ENCODE results near the gene SPSB1. TPM values are rescaled to one million over a fixed set of nuclear protein-coding genes. Genes with fewer than 3 reads are reported as not detected.
"Not testable (repeated sequence)": the region's sequence is repeated elsewhere in the genome, so short reads cannot be mapped to it uniquely, and the experiment has no call there.

Gene SPSB1
- total RNA-seq, 1 donor from 2014 or later: 8.9 TPM

GRCh38 chr1:9289711-9290485, 2.8 kb upstream of the SPSB1 start:
- intact Hi-C loops (cut with micrococcal nuclease): loop anchor here (1.0 to 10.0 kb wide), 7 partner anchors 15 to 365 kb away; partner anchors contain the start of gene PIK3CD
- Mint-ChIP-seq H3K27ac (peak overlapping the region; percentile 11), H3K9me3 (peaks cover 36% of the 10 kb centered on the region), H3K36me3 (ENCODE audit: low read depth) (peaks cover 12% of the 10 kb centered on the region), H3K4me3 (peak overlapping the region; percentile 28), H3K27me3 (ENCODE audit: insufficient read depth) (no peaks in the 10 kb centered on the region), H3K4me1 (ENCODE audit: low read depth) (peaks cover 25% of the 10 kb centered on the region)
- DNase-seq (ENCODE audit: low spot score): no peak

GRCh38 chr1:9291914-9292360, 757 bp upstream of the SPSB1 start:
- DNase-seq (ENCODE audit: low spot score): no peak
- Mint-ChIP-seq H3K27ac (no peak overlapping the region), H3K4me3 (peak overlapping the region; percentile 46), H3K4me1 (ENCODE audit: low read depth) (peaks cover 17% of the 10 kb centered on the region), H3K27me3 (ENCODE audit: insufficient read depth) (no peaks in the 10 kb centered on the region), H3K36me3 (ENCODE audit: low read depth) (peaks cover 8% of the 10 kb centered on the region), H3K9me3 (peaks cover 18% of the 10 kb centered on the region)
- intact Hi-C loops (cut with micrococcal nuclease): loop anchor here (1.0 to 10.0 kb wide), 2 partner anchors 136 to 363 kb away; partner anchors contain the start of gene PIK3CD

GRCh38 chr1:9293241-9293532, 493 bp downstream of the SPSB1 start:
- intact Hi-C loops (cut with micrococcal nuclease): loop anchor here (1.0 to 10.0 kb wide), 3 partner anchors 26 to 362 kb away; partner anchors contain the start of genes H6PD and PIK3CD
- H3K27ac Mint-ChIP-seq: no peak overlapping the region

GRCh38 chr1:9293533-9294404, 1.1 kb downstream of the SPSB1 start:
- H3K4me3 Mint-ChIP-seq: no peak overlapping the region
- intact Hi-C loops (cut with micrococcal nuclease): loop anchor here (1.0 to 10.0 kb wide), 3 partner anchors 26 to 361 kb away; partner anchors contain the start of genes H6PD and PIK3CD
- H3K36me3 Mint-ChIP-seq (ENCODE audit: low read depth): peaks cover 9% of the 10 kb centered on the region
- H3K4me1 Mint-ChIP-seq (ENCODE audit: low read depth): peaks cover 25% of the 10 kb centered on the region
- no peak overlapping the region for H3K27ac Mint-ChIP-seq
- no peaks in the 10 kb centered on the region for H3K27me3 Mint-ChIP-seq (ENCODE audit: insufficient read depth)
- H3K9me3 Mint-ChIP-seq: peaks cover 4% of the 10 kb centered on the region
- DNase-seq (ENCODE audit: low spot score): peak; percentile 50

More at GRCh38 chr1:9293241-9293532, 493 bp downstream of the SPSB1 start:
- Mint-ChIP-seq H3K4me1 (ENCODE audit: low read depth) (peaks cover 25% of the 10 kb centered on the region), H3K27me3 (ENCODE audit: insufficient read depth) (no peaks in the 10 kb centered on the region), H3K4me3 (no peak overlapping the region), H3K9me3 (peaks cover 8% of the 10 kb centered on the region), H3K36me3 (ENCODE audit: low read depth) (peaks cover 9% of the 10 kb centered on the region)
- DNase-seq (ENCODE audit: low spot score): no peak

- H3K4me3 Mint-ChIP-seq: no peak overlapping the region
- H3K4me1 Mint-ChIP-seq (ENCODE audit: low read depth): peaks cover 28% of the 10 kb centered on the region
- H3K27me3 Mint-ChIP-seq (ENCODE audit: insufficient read depth): no peaks in the 10 kb centered on the region
- H3K36me3 Mint-ChIP-seq (ENCODE audit: low read depth): peaks cover 10% of the 10 kb centered on the region
- no peak for DNase-seq (ENCODE audit: low spot score)
- H3K9me3 Mint-ChIP-seq: no peaks in the 10 kb centered on the region
- no peak overlapping the region for H3K27ac Mint-ChIP-seq
- intact Hi-C loops (cut with micrococcal nuclease): loop anchor here (10.0 kb wide), 1 partner anchor 360 kb away; the partner anchor contains the start of gene PIK3CD
Measured at GRCh38 chr1:9294405-9294773, 1.7 kb downstream of the SPSB1 start.

GRCh38 chr1:9294910-9295636, 2.4 kb downstream of the SPSB1 start:
- peaks cover 24% of the 10 kb centered on the region for H3K4me1 Mint-ChIP-seq (ENCODE audit: low read depth)
- DNase-seq (ENCODE audit: low spot score): peak; percentile 27
- H3K36me3 Mint-ChIP-seq (ENCODE audit: low read depth): peaks cover 10% of the 10 kb centered on the region
- H3K27me3 Mint-ChIP-seq (ENCODE audit: insufficient read depth): no peaks in the 10 kb centered on the region
- intact Hi-C loops (cut with micrococcal nuclease): loop anchor here (1.0 to 10.0 kb wide), 2 partner anchors 20 to 360 kb away; partner anchors contain the start of gene PIK3CD
- H3K27ac Mint-ChIP-seq: peak overlapping the region; percentile 59
- H3K4me3 Mint-ChIP-seq: no peak overlapping the region
- no peaks in the 10 kb centered on the region for H3K9me3 Mint-ChIP-seq

GRCh38 chr1:9295884-9296283, 3.2 kb downstream of the SPSB1 start:
- intact Hi-C loops (cut with micrococcal nuclease): loop anchor here (1.0 to 10.0 kb wide), 2 partner anchors 19 to 359 kb away; partner anchors contain the start of gene PIK3CD
- Mint-ChIP-seq H3K36me3 (ENCODE audit: low read depth) (peaks cover 16% of the 10 kb centered on the region), H3K27me3 (ENCODE audit: insufficient read depth) (no peaks in the 10 kb centered on the region), H3K4me3 (no peak overlapping the region), H3K9me3 (no peaks in the 10 kb centered on the region), H3K27ac (peak overlapping the region; percentile 14), H3K4me1 (ENCODE audit: low read depth) (peaks cover 29% of the 10 kb centered on the region)
- no peak for DNase-seq (ENCODE audit: low spot score)

GRCh38 chr1:9296850-9297249, 4.2 kb downstream of the SPSB1 start:
- Mint-ChIP-seq H3K4me3 (no peak overlapping the region), H3K4me1 (ENCODE audit: low read depth) (peaks cover 35% of the 10 kb centered on the region), H3K27me3 (ENCODE audit: insufficient read depth) (no peaks in the 10 kb centered on the region), H3K27ac (no peak overlapping the region), H3K36me3 (ENCODE audit: low read depth) (peaks cover 16% of the 10 kb centered on the region), H3K9me3 (no peaks in the 10 kb centered on the region)
- no peak for DNase-seq (ENCODE audit: low spot score)
- intact Hi-C loops (cut with micrococcal nuclease): loop anchor here (10.0 kb wide), 1 partner anchor 358 kb away; the partner anchor contains the start of gene PIK3CD

- H3K27me3 Mint-ChIP-seq (ENCODE audit: insufficient read depth): no peaks in the 10 kb centered on the region
- H3K36me3 Mint-ChIP-seq (ENCODE audit: low read depth): peaks cover 17% of the 10 kb centered on the region
- intact Hi-C loops (cut with micrococcal nuclease): loop anchor here (10.0 kb wide), 1 partner anchor 357 kb away; the partner anchor contains the start of gene PIK3CD
- H3K4me1 Mint-ChIP-seq (ENCODE audit: low read depth): peaks cover 42% of the 10 kb centered on the region
- no peak for DNase-seq (ENCODE audit: low spot score)
- H3K27ac Mint-ChIP-seq: no peak overlapping the region
- no peaks in the 10 kb centered on the region for H3K9me3 Mint-ChIP-seq
- peak overlapping the region; percentile 5 for H3K4me3 Mint-ChIP-seq
Measured at GRCh38 chr1:9297831-9298230, 5.1 kb downstream of the SPSB1 start.

GRCh38 chr1:9298282-9298681, 5.6 kb downstream of the SPSB1 start:
- no peak overlapping the region for H3K4me3 Mint-ChIP-seq
- peaks cover 46% of the 10 kb centered on the region for H3K4me1 Mint-ChIP-seq (ENCODE audit: low read depth)
- H3K27ac Mint-ChIP-seq: no peak overlapping the region
- no peaks in the 10 kb centered on the region for H3K9me3 Mint-ChIP-seq
- H3K36me3 Mint-ChIP-seq (ENCODE audit: low read depth): peaks cover 19% of the 10 kb centered on the region
- H3K27me3 Mint-ChIP-seq (ENCODE audit: insufficient read depth): no peaks in the 10 kb centered on the region
- no peak for DNase-seq (ENCODE audit: low spot score)
- intact Hi-C loops (cut with micrococcal nuclease): loop anchor here (10.0 kb wide), 1 partner anchor 357 kb away; the partner anchor contains the start of gene PIK3CD

GRCh38 chr1:9299571-9300541, 7.2 kb downstream of the SPSB1 start:
- not testable (repeated sequence) for DNase-seq (ENCODE audit: low spot score); H3K4me3 Mint-ChIP-seq; H3K27me3 Mint-ChIP-seq (ENCODE audit: insufficient read depth); H3K9me3 Mint-ChIP-seq; H3K27ac Mint-ChIP-seq
- peaks cover 22% of the 10 kb centered on the region for H3K36me3 Mint-ChIP-seq (ENCODE audit: low read depth)
- H3K4me1 Mint-ChIP-seq (ENCODE audit: low read depth): peaks cover 58% of the 10 kb centered on the region
- intact Hi-C loops (cut with micrococcal nuclease): loop anchor here (10.0 kb wide), 1 partner anchor 355 kb away; the partner anchor contains the start of gene PIK3CD

All from activated T-helper 1 cell treated with anti-CD3 and anti-CD28 coated beads, Interleukin-12 subunit alpha, Interleukin-12 subunit beta, Interleukin-2, Interleukin-4 antibody, amounts not matched to agents 30 ng/mL and 10 ng/mL and 1 ng/mL, durations not matched to agents 14 hours and 24 hours and 36 hours (primary cell).